Measurements from ENCODE around the gene IKBKG.
"Not testable (repeated sequence)": the region's sequence is repeated elsewhere in the genome, so short reads cannot be mapped to it uniquely, and the experiment has no call there.

Gene IKBKG

GRCh38 chrX:154540365-154540764, 7.1 kb upstream of the IKBKG start:
- H3K36me3 Mint-ChIP-seq (ENCODE audit: low read depth) = peaks cover 16% of the 10 kb centered on the region
- ATAC-seq, H3K27me3 Mint-ChIP-seq, H3K27ac Mint-ChIP-seq, H3K9me3 Mint-ChIP-seq, H3K4me3 Mint-ChIP-seq, DNase-seq: not testable (repeated sequence)
- H3K4me1 Mint-ChIP-seq = peaks cover 51% of the 10 kb centered on the region

GRCh38 chrX:154540897-154541535, 6.4 kb upstream of the IKBKG start:
- Mint-ChIP-seq H3K27ac (peak overlapping the region; percentile 96), H3K4me3 (no peak overlapping the region), H3K27me3 (no peaks in the 10 kb centered on the region), H3K4me1 (peaks cover 57% of the 10 kb centered on the region), H3K9me3 (no peaks in the 10 kb centered on the region), H3K36me3 (ENCODE audit: low read depth) (peaks cover 15% of the 10 kb centered on the region)
- ATAC-seq (no peak), DNase-seq (no peak)

- no peaks in the 10 kb centered on the region for H3K27me3 Mint-ChIP-seq
- H3K4me3 Mint-ChIP-seq = no peak overlapping the region
- ATAC-seq (no peak), DNase-seq (no peak)
- H3K9me3 Mint-ChIP-seq = no peaks in the 10 kb centered on the region
- peaks cover 60% of the 10 kb centered on the region for H3K4me1 Mint-ChIP-seq
- peaks cover 17% of the 10 kb centered on the region for H3K36me3 Mint-ChIP-seq (ENCODE audit: low read depth)
- H3K27ac Mint-ChIP-seq = peak overlapping the region; percentile 96
These were observed 5.9 kb upstream of the IKBKG start for GRCh38 chrX:154541589-154541895.

GRCh38 chrX:154541896-154542722, 5.3 kb upstream of the IKBKG start:
- Mint-ChIP-seq H3K4me3 (peak overlapping the region; percentile 84), H3K36me3 (ENCODE audit: low read depth) (peaks cover 17% of the 10 kb centered on the region), H3K27ac (peak overlapping the region; percentile 96), H3K27me3 (no peaks in the 10 kb centered on the region), H3K9me3 (no peaks in the 10 kb centered on the region), H3K4me1 (peaks cover 60% of the 10 kb centered on the region)
- peak; percentile 48 for ATAC-seq
- DNase-seq = peak; percentile 55

- DNase-seq (peak; percentile 50), ATAC-seq (peak; percentile 27)
- Mint-ChIP-seq H3K4me3 (peak overlapping the region; percentile 84), H3K27me3 (no peaks in the 10 kb centered on the region), H3K27ac (peak overlapping the region; percentile 96), H3K9me3 (no peaks in the 10 kb centered on the region), H3K36me3 (ENCODE audit: low read depth) (peaks cover 18% of the 10 kb centered on the region), H3K4me1 (peaks cover 56% of the 10 kb centered on the region)
These were observed 4.5 kb upstream of the IKBKG start for GRCh38 chrX:154542723-154543424.

GRCh38 chrX:154545673-154546274, 1.6 kb upstream of the IKBKG start:
- peak overlapping the region; percentile 34 for H3K27ac Mint-ChIP-seq
- peaks cover 71% of the 10 kb centered on the region for H3K4me1 Mint-ChIP-seq
- H3K9me3 Mint-ChIP-seq = no peaks in the 10 kb centered on the region
- DNase-seq = no peak
- H3K27me3 Mint-ChIP-seq = no peaks in the 10 kb centered on the region
- H3K36me3 Mint-ChIP-seq (ENCODE audit: low read depth) = peaks cover 22% of the 10 kb centered on the region
- no peak for ATAC-seq
- H3K4me3 Mint-ChIP-seq = peak overlapping the region; percentile 79

GRCh38 chrX:154546354-154547244, 821 bp upstream of the IKBKG start, which contains the start of gene G6PD:
Gene G6PD (minus strand): TSS chrX:154546846. CDS start chrX:154546155, 691 bp downstream.
- Mint-ChIP-seq H3K27ac (peak within 1 kb of the TSS; percentile 93), H3K36me3 (ENCODE audit: low read depth) (peaks cover 20% of the 10 kb centered on the region), H3K27me3 (no peaks in the 10 kb centered on the region), H3K4me3 (peak within 1 kb of the TSS; percentile 93), H3K9me3 (no peaks in the 10 kb centered on the region), H3K4me1 (peaks cover 68% of the 10 kb centered on the region)
- peak; percentile 77 for DNase-seq
- peak; percentile 27 for ATAC-seq

GRCh38 chrX:154548028-154548316, 552 bp downstream of the IKBKG start:
- H3K36me3 Mint-ChIP-seq (ENCODE audit: low read depth) = peaks cover 21% of the 10 kb centered on the region
- H3K27me3 Mint-ChIP-seq = no peaks in the 10 kb centered on the region
- H3K4me1 Mint-ChIP-seq = peaks cover 60% of the 10 kb centered on the region
- no peaks in the 10 kb centered on the region for H3K9me3 Mint-ChIP-seq
- ATAC-seq (no peak), DNase-seq (no peak)
- peak overlapping the region; percentile 93 for H3K4me3 Mint-ChIP-seq
- peak overlapping the region; percentile 93 for H3K27ac Mint-ChIP-seq

GRCh38 chrX:154549766-154550165, 2.3 kb downstream of the IKBKG start:
- Mint-ChIP-seq H3K27me3 (no peaks in the 10 kb centered on the region), H3K4me1 (peaks cover 50% of the 10 kb centered on the region), H3K27ac (peak overlapping the region; percentile 78), H3K9me3 (no peaks in the 10 kb centered on the region), H3K36me3 (ENCODE audit: low read depth) (peaks cover 23% of the 10 kb centered on the region), H3K4me3 (peak overlapping the region; percentile 58)
- DNase-seq (no peak), ATAC-seq (no peak)

GRCh38 chrX:154552112-154552806, 4.8 kb downstream of the IKBKG start:
- H3K27me3 Mint-ChIP-seq, H3K27ac Mint-ChIP-seq, DNase-seq, H3K9me3 Mint-ChIP-seq, H3K4me3 Mint-ChIP-seq, ATAC-seq: not testable (repeated sequence)
- Mint-ChIP-seq H3K4me1 (peaks cover 36% of the 10 kb centered on the region), H3K36me3 (ENCODE audit: low read depth) (peaks cover 15% of the 10 kb centered on the region)

GRCh38 chrX:154558060-154558690, 10.8 kb downstream of the IKBKG start:
- not testable (repeated sequence) for H3K4me1 Mint-ChIP-seq; H3K4me3 Mint-ChIP-seq; H3K9me3 Mint-ChIP-seq; DNase-seq; H3K36me3 Mint-ChIP-seq (ENCODE audit: low read depth); H3K27ac Mint-ChIP-seq; H3K27me3 Mint-ChIP-seq
- ATAC-seq = peak; percentile 77

- not testable (repeated sequence) for DNase-seq; H3K9me3 Mint-ChIP-seq; H3K27me3 Mint-ChIP-seq; H3K4me1 Mint-ChIP-seq; H3K36me3 Mint-ChIP-seq (ENCODE audit: low read depth); H3K27ac Mint-ChIP-seq; ATAC-seq; H3K4me3 Mint-ChIP-seq
These were observed 11.5 kb downstream of the IKBKG start for GRCh38 chrX:154558896-154559295.

GRCh38 chrX:154560326-154560725, 12.9 kb downstream of the IKBKG start:
- not testable (repeated sequence) for H3K4me1 Mint-ChIP-seq; H3K36me3 Mint-ChIP-seq (ENCODE audit: low read depth); H3K27me3 Mint-ChIP-seq; DNase-seq; ATAC-seq; H3K27ac Mint-ChIP-seq; H3K4me3 Mint-ChIP-seq; H3K9me3 Mint-ChIP-seq
